ENCODE results near the gene SLC26A3.
"Not testable (repeated sequence)": the region's sequence is repeated elsewhere in the genome, so short reads cannot be mapped to it uniquely, and the experiment has no call there.

The SLC26A3 gene

GRCh38 chr7:107803009-107803610, at the start of gene SLC26A3:
SLC26A3 (minus strand) TSS chr7:107803223; CDS start chr7:107794509, 8,714 bp downstream.
- no peak for DNase-seq (ENCODE audit: low spot score)

GRCh38 chr7:107850643-107851042, 47.6 kb upstream of the SLC26A3 start:
- no peak for DNase-seq (ENCODE audit: low spot score)

- DNase-seq (ENCODE audit: low spot score) = no peak
Measured at GRCh38 chr7:107850216-107850615, 47.2 kb upstream of the SLC26A3 start.

GRCh38 chr7:107848211-107848610, 45.2 kb upstream of the SLC26A3 start:
- DNase-seq (ENCODE audit: low spot score) = not testable (repeated sequence)

- not testable (repeated sequence) for DNase-seq (ENCODE audit: low spot score)
Measured at GRCh38 chr7:107847836-107848175, 44.8 kb upstream of the SLC26A3 start.

- DNase-seq (ENCODE audit: low spot score) = no peak
Measured at GRCh38 chr7:107847168-107847835, 44.3 kb upstream of the SLC26A3 start.

GRCh38 chr7:107846324-107846723, 43.3 kb upstream of the SLC26A3 start:
- no peak for DNase-seq (ENCODE audit: low spot score)

- no peak for DNase-seq (ENCODE audit: low spot score)
Measured at GRCh38 chr7:107843184-107843583, 40.2 kb upstream of the SLC26A3 start.

GRCh38 chr7:107842213-107842612, 39.2 kb upstream of the SLC26A3 start:
- DNase-seq (ENCODE audit: low spot score) = no peak

GRCh38 chr7:107838816-107839565, 36.0 kb upstream of the SLC26A3 start:
- no peak for DNase-seq (ENCODE audit: low spot score)

- no peak for DNase-seq (ENCODE audit: low spot score)
Measured at GRCh38 chr7:107838024-107838601, 35.1 kb upstream of the SLC26A3 start.

GRCh38 chr7:107837145-107837512, 34.1 kb upstream of the SLC26A3 start:
- no peak for DNase-seq (ENCODE audit: low spot score)

- no peak for DNase-seq (ENCODE audit: low spot score)
Measured at GRCh38 chr7:107836237-107837144, 33.5 kb upstream of the SLC26A3 start.

- no peak for DNase-seq (ENCODE audit: low spot score)
Measured at GRCh38 chr7:107834401-107834800, 31.4 kb upstream of the SLC26A3 start.

GRCh38 chr7:107833684-107834106, 30.7 kb upstream of the SLC26A3 start:
- DNase-seq (ENCODE audit: low spot score) = no peak

- DNase-seq (ENCODE audit: low spot score) = no peak
Measured at GRCh38 chr7:107830420-107830819, 27.4 kb upstream of the SLC26A3 start.

GRCh38 chr7:107828540-107828939, 25.5 kb upstream of the SLC26A3 start:
- DNase-seq (ENCODE audit: low spot score) = no peak

- DNase-seq (ENCODE audit: low spot score) = no peak
Measured at GRCh38 chr7:107827501-107827900, 24.5 kb upstream of the SLC26A3 start.

- no peak for DNase-seq (ENCODE audit: low spot score)
Measured at GRCh38 chr7:107826451-107826850, 23.4 kb upstream of the SLC26A3 start.

- DNase-seq (ENCODE audit: low spot score) = no peak
Measured at GRCh38 chr7:107824858-107825257, 21.8 kb upstream of the SLC26A3 start.

- DNase-seq (ENCODE audit: low spot score) = no peak
Measured at GRCh38 chr7:107818622-107819021, 15.6 kb upstream of the SLC26A3 start.

- no peak for DNase-seq (ENCODE audit: low spot score)
Measured at GRCh38 chr7:107816011-107816566, 13.1 kb upstream of the SLC26A3 start.

All from LoVo (cell line).